NT2/D1 (cell line): Measurements from ENCODE around the gene NBEAL2.

Experiments used
- YY1 ChIP-seq: IDR thresholded peaks from 2 replicates; pipeline ENCODE4 v1.6.1; 2011; ENCODE audit not compliant: insufficient read length, insufficient read depth
- ZNF274 ChIP-seq: IDR thresholded peaks from 2 replicates; pipeline ENCODE4 v1.6.1; 2011; ENCODE audit warnings: mild to moderate bottlenecking, low read depth, low read length

- TF ChIP-seq YY1 (no peak), ZNF274 (no peak)
Observed at GRCh38 chr3:46931631-46932331, 47.7 kb upstream of the NBEAL2 start.
